GM18873 (cell line): ENCODE results near the gene ANO1.

Experiments used
- ATAC-seq: cut with Tn5 transposase; IDR thresholded peaks from one replicate; pipeline ENCODE4 v1.9.1; 2021; ENCODE audit warnings: mild to moderate bottlenecking, moderate library complexity, moderate number of reproducible peaks; ENCODE audit not compliant: unreplicated experiment, low FRiP score

ANO1 gene

GRCh38 chr11:70132641-70133040, 54.5 kb downstream of the ANO1 start:
- no peak for ATAC-seq

DNA sequence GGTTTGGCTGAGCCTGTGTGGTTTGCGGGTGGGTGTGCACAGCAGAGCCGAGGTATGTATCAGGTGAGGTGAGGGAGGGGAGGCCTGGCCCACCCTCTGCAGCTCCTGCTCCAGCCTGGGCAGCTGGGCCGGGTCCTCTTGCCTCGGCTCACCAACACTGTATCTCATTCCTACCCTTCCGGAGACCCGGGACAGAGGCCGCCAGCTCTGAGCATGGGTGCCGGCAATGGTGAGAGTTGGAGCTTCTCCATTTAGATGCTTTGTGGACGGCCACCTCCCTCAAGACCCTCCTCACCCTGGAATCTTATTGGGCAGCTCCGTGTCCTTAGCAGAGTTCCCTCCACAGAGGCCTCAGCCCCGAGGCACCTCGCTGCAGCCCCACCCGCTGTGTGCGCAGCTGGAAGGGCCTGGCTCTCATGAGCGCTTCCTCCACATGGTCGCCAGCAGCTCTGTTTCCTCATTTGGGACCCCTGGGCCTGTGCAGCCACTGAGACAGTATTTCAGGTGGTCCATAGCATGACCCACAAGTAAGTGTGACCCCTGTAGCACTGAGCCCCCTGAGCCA, 55.7 kb downstream of the ANO1 start:
- no peak for ATAC-seq

DNA sequence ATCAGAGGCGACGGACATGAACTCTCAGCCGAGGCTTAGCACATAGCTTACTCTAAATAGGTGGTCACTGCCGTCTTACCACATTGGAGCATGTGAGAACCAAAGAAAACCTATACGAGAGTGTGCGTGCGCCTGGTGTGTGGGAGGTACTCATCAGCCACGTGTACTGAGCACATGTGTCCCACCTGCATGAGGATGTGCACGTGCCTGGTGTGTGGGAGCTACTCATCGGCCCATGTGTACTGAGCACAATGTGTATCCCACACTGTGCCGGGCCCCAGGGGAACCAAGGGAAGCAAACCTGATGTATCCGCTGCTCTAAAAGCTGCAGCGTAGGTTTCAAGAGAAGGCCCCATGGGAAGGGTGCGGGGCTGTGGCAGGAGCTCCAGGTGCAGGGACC, 56.4 kb downstream of the ANO1 start:
- no peak for ATAC-seq

DNA sequence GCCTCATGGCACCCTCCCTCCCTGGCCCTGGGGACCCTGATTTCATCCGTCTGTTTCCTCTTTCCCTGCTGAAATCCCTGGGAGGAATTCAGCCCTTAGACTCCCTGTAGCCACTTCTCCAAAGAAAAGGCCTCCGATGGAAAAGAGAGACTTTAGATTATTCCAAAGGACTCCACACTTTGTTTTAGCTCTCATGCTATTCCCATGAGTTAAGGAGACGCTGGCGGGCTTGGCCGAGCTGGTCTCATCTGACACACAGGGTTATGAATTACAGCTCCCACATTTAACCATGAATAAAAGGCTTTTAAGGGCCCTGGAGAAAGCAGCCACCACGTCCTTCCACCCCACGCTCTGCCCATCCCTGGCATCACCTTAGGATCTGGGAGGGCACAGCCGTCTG, 57.0 kb downstream of the ANO1 start:
- ATAC-seq: no peak

DNA sequence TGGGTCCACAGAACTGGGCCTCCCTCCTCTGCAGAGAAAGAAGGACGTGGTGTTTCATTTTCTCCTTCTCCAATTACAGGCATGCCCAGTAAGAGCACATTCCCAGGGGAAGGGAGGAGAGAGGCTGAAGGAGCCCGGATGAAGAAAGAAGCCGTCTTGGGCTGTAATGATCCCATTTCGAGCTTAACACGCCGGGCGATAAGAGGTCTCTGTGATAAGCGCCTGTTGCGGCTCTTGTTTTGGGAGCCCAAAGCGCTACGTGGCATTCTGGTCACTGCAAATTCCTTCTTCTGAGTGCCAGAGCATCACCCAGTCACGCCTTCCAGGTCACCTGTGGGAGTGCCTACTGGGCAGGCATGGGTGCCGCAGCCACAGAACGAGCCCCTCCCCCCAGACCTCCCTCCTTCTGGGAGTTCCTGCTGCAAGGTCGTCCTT, 57.5 kb downstream of the ANO1 start:
- no peak for ATAC-seq

GRCh38 chr11:70137383-70137782, 59.3 kb downstream of the ANO1 start:
- no peak for ATAC-seq

DNA sequence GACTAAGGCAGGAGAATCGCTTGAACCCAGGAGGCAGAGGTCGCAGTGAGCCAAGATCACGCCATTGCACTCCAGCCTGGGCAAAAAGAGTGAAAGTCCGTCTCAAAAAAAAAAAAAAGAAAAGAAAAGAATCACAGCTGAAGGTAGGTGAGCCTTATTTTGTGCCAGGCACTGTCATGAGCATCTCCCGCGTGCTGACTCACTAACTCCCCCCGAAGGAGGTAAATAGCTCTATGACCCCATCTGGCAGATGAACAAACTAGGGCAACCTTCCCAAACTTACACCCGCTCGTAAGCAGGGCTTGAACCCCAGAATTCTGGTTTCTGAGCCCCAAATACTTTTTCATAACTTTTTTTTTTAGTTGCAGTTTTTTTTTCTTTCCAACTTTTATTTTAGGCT, 60.3 kb downstream of the ANO1 start:
- ATAC-seq: no peak

- ATAC-seq: no peak
These were observed 61.8 kb downstream of the ANO1 start for GRCh38 chr11:70139785-70140410.

- ATAC-seq: no peak
These were observed 62.8 kb downstream of the ANO1 start for GRCh38 chr11:70140711-70141485.

DNA sequence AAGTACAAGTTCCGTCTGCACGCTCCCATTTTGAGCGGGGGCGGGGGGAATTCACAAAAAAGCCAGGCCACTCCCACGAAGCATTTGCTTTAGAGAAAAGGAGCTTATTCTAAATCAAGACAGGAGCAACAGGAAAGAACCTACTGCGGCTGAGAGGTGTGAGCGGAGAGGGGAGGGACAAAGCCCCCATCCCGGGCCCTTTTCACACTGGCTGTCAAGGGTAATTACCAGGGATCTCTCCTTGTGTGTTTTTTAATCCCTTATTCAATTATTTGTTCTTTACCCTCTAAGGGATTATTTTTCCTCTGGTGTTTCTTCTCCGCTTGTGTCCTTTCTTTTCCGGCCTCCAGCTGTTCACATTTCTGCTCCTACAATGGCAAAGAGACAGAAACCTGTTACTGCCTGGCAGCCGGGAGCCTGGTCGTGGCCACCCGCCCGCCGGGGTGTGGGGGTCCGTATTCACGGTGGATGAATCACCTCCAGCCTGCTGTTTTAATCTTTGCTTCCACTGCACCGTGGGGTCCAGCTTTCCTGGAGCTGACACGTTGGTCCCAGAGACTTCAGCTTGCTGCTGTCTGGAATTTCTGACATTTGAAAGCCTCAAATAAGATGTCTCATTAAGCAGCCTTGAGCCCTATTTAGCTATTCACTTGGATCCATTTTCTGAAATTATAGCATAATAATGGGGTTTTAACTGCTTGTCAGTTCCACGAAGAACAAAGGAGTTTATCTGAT, 63.5 kb downstream of the ANO1 start:
- no peak for ATAC-seq

GRCh38 chr11:70142221-70142875, 64.2 kb downstream of the ANO1 start:
- no peak for ATAC-seq

GRCh38 chr11:70144262-70144661, 66.1 kb downstream of the ANO1 start:
- no peak for ATAC-seq

GRCh38 chr11:70145071-70145470, 67.0 kb downstream of the ANO1 start:
- ATAC-seq: no peak

- ATAC-seq: no peak
These were observed 67.7 kb downstream of the ANO1 start for GRCh38 chr11:70145841-70146240.

- ATAC-seq: no peak
These were observed 68.2 kb downstream of the ANO1 start for GRCh38 chr11:70146299-70146698.

DNA sequence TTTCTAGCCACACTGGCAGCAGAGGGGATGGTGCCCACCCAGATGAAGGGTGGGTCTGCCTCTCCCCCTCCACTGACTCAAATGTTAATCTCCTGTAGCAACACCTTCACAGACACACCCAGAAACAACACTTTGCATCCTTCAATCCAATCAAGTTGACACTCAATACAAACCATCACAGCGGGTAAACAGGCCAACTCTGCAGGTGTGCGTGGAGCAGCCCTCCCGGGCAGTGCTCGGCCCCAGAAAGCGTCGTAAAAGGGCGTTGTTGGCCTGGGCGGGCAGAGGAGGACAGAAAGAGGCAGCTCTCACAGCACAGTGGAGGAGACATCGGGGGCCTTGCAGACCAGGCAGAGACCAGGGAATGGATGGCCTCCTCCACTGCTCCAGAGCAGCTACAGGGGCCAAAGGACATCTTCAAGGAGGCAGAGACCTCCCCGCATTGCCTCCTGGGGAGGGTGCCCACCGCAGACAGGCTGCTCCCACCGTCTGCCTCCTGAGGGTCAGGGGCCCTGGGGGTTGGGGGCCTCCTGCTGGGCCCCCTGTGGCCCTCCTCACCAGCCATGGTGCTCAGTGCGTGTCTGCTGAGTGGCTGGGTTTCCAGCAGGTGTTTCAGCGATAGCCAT, 68.9 kb downstream of the ANO1 start:
- no peak for ATAC-seq

DNA sequence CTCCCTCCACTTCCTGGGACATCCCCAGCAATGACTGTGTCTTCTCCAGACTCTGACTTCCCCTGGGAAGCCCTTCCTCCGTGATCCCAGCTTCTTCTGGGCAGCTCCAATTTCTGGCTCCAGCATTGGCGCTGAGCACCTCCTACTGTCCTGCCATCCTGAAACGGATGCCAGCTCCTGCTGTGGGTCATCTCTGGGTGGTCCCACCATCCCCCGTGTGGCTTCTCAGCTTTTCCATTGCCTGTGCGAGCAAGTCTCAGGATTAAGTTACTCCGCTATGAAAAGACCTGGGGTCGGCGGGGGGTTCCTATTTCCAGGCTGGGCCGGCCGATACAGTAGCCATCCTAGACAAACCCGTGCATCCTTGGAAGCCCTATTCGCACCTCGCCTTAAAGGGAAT, 69.6 kb downstream of the ANO1 start:
- ATAC-seq: no peak

DNA sequence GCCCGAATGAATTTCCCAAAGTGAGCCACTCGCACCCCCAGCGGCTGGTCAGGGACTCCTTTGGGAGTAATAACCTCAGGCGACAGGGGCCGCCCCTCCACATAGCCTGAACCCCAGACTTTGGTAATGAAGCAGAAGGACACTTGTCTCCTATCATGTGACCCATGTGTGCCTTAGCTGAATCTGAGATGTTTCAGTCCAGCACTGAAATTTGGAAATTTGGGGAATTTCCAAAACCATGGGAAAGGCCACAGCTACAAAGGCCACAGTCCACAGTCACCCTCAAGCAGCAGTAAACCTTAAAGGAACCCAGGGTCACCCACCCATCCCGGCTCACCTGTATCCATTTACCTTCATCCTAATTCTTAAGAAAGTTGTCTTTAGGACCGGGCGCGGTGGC, 73.6 kb downstream of the ANO1 start:
- no peak for ATAC-seq

DNA sequence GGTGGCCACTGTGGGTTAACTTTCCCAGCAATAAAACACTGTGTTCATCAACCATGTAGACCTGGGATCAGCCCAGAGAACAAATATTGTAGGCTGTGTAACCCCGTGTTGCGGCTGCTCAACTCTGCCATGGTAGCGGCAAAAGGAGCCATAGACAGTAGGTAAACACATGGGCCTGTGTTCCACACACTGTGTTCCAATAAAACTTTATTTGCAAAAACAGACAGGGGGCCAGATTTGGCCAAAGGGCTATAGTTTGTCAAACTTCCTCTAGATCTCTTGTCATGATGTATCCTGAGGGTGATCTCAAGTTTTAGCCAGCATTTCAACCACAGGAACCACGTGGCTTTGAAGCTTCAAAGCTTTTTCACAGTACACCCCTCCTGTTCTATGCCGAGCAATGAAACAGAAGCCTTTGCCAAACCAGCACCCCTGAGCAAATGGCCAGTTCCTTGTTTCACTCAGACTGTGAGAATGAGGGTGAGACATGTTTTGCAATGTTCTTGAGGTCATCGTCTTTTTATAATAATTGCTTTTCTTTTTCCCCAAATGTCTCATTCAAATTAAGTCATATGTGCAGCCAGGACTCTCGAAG, 75.1 kb downstream of the ANO1 start:
- ATAC-seq: no peak

DNA sequence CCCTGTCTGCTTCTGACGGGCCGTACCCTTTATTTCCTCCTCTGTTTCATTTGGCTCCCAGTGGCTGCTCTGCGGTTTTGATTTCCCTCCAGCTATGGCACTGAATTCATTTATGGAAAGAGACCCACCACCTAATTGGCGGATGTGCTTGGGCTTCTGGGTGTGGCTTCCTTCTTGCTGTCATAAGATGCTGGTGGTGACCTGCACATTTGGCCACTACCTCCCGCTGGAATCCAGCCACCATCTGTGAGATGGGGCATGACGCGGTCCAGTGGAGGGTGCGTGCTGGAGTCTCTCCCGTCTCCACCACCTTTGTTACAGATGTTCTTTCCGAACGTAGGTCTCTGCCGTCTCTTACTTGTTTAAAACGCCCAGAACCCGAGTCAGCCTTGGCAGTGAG, 77.3 kb downstream of the ANO1 start:
- ATAC-seq: no peak
